Endothelial cell of umbilical vein (primary cell): Measurements from ENCODE around the gene DNAJC7. TPM values are rescaled to one million over a fixed set of nuclear protein-coding genes. Genes with fewer than 3 reads are reported as not detected.

Experiments used
- BruUV-seq: library from RNA; stranded (reverse); fragments of 400-500 nt; replicated peaks from 2 replicates; lab custom pipeline; 2021; lab: Mats Ljungman, UMichigan
- CTCF ChIA-PET: fragments of 300-600, 350-600 bp; sonication (Branson Sonifier 250); formaldehyde crosslinking; loops from one replicate; lab custom pipeline; 2021; ENCODE audit warnings: antibody characterized with exemption, inconsistent platforms; lab: Charles Lee
- POLR2A ChIA-PET: fragments of 300-600, 350-600 bp; sonication (Branson Sonifier 250); formaldehyde crosslinking; loops from one replicate; lab custom pipeline; 2021; ENCODE audit warnings: antibody characterized with exemption, inconsistent platforms; lab: Charles Lee
- DNase-seq: peaks from one replicate; pipeline ENCODE4 v3.0.0-alpha.2; 2011; ENCODE audit warnings: low read depth, low spot score
- FAIRE-seq: peaks from 2 replicates; lab custom pipeline; 2011; peaks lifted over from hg19 to GRCh38; lab: Jason Lieb, UNC
- H2AFZ ChIP-seq: 2 replicates; pipeline ENCODE4 v1.6.0; 2012; ENCODE audit warnings: low read depth, low read length, control low read depth, inconsistent platforms
- H3K27ac ChIP-seq: 2 replicates; pipeline ENCODE4 v1.5.1; 2011; ENCODE audit warnings: low read depth, mild to moderate bottlenecking, control low read depth, low read length, moderate library complexity; ENCODE audit not compliant: insufficient read depth
- H3K27me3 ChIP-seq, 2 experiments: 2 replicates each; pipeline versions ENCODE4 v1.6.0 to v1.6.1; 2011; ENCODE audit warnings: low read length in 2 of 2, mixed read lengths in 1 of 2; ENCODE audit not compliant: control insufficient read depth in 2 of 2, insufficient read depth in 2 of 2
- H3K36me3 ChIP-seq, 2 experiments: 2 replicates in 1 of 2; 3 replicates in 1 of 2; pipeline ENCODE4 v1.5.1; 2011; ENCODE audit warnings: low read length in 2 of 2, mild to moderate bottlenecking in 1 of 2, moderate library complexity in 1 of 2; ENCODE audit not compliant: control insufficient read depth in 2 of 2, insufficient read depth in 2 of 2; ENCODE audit errors: extremely low read depth in 1 of 2
- H3K4me1 ChIP-seq: 3 replicates; pipeline ENCODE4 v1.5.1; 2011; ENCODE audit warnings: mild to moderate bottlenecking, low read length; ENCODE audit not compliant: control insufficient read depth, insufficient read depth; ENCODE audit errors: extremely low read depth
- H3K4me2 ChIP-seq: 2 replicates; pipeline ENCODE4 v1.6.1; 2011; ENCODE audit warnings: low read length, control low read depth, mixed read lengths; ENCODE audit not compliant: insufficient read depth
- H3K4me3 ChIP-seq, 3 experiments: fragments of 200-600 bp in 1 of 3; sonication (generic), shearing (Covaris generic) in 1 of 3; replicated peaks in 1 of 3; 2 replicates each; pipeline ENCODE4 v1.5.1; 2011 to 2016; ENCODE audit warnings: control low read depth in 3 of 3, low read length in 3 of 3, mild to moderate bottlenecking in 2 of 3, inconsistent platforms in 1 of 3, low read depth in 1 of 3, moderate library complexity in 1 of 3; ENCODE audit not compliant: insufficient read depth in 1 of 3
- H3K79me2 ChIP-seq: 2 replicates; pipeline ENCODE4 v1.6.0; 2012; ENCODE audit warnings: low read length, inconsistent platforms; ENCODE audit not compliant: control insufficient read depth, insufficient read depth
- H3K9ac ChIP-seq: replicated peaks from 2 replicates; pipeline ENCODE3; 2011; ENCODE audit warnings: low read length, control low read depth; ENCODE audit not compliant: insufficient read depth; ENCODE audit errors: extremely low read depth
- H3K9me1 ChIP-seq: replicated peaks from 3 replicates; pipeline ENCODE4 v1.6.0; 2011; ENCODE audit warnings: mild to moderate bottlenecking, low read length; ENCODE audit not compliant: control insufficient read depth, insufficient read depth; ENCODE audit errors: extremely low read depth
- H3K9me3 ChIP-seq: replicated peaks from 2 replicates; pipeline ENCODE4 v1.5.1; 2012; ENCODE audit warnings: low read length, inconsistent platforms; ENCODE audit not compliant: control insufficient read depth, insufficient read depth
- H4K20me1 ChIP-seq: replicated peaks from 2 replicates; pipeline ENCODE3; 2011; ENCODE audit warnings: mild to moderate bottlenecking, low read length; ENCODE audit not compliant: control insufficient read depth, insufficient read depth; ENCODE audit errors: extremely low read depth
- EZH2 ChIP-seq: IDR thresholded peaks from 2 replicates; pipeline ENCODE4 v1.6.1; 2012; ENCODE audit warnings: borderline replicate concordance, low read depth, mild to moderate bottlenecking, moderate library complexity, low read length, inconsistent platforms; ENCODE audit not compliant: severe bottlenecking
- FOS ChIP-seq: IDR thresholded peaks from 2 replicates; pipeline ENCODE4 v1.6.1; 2011; ENCODE audit warnings: mild to moderate bottlenecking, low read length, moderate library complexity, borderline replicate concordance; ENCODE audit not compliant: insufficient read depth
- GATA2 ChIP-seq: IDR thresholded peaks from 2 replicates; pipeline ENCODE4 v1.7.0; 2011; ENCODE audit warnings: low read depth, mild to moderate bottlenecking, moderate library complexity, mixed read lengths, low read length; ENCODE audit not compliant: insufficient read length, insufficient read depth
- JUN ChIP-seq: IDR thresholded peaks from 2 replicates; pipeline ENCODE4 v1.6.1; 2011; ENCODE audit warnings: borderline replicate concordance, low read depth; ENCODE audit not compliant: insufficient read length, insufficient read depth
- MYC ChIP-seq: IDR thresholded peaks from one replicate; pipeline ENCODE4 v1.6.1; 2011; ENCODE audit warnings: mild to moderate bottlenecking, low read depth, low read length
- POLR2A ChIP-seq: IDR thresholded peaks from 2 replicates; pipeline ENCODE4 v1.6.1; 2012; ENCODE audit warnings: low read depth, mild to moderate bottlenecking, control low read depth, low read length
- POLR2AphosphoS5 ChIP-seq: IDR thresholded peaks from 2 replicates; pipeline ENCODE4 v1.6.1; 2012; ENCODE audit warnings: low read depth, mild to moderate bottlenecking, control low read depth, low read length, moderate library complexity; ENCODE audit not compliant: insufficient read depth
- dilution Hi-C: fragments of 300-500 bp; cut with MboI; formaldehyde crosslinking; loops from one replicate; pipeline ENCODE4 v1.15.0; 2019; ENCODE audit warnings: low sequenced_read_pairs; ENCODE audit not compliant: extremely low pct_ligation_motif_present
- intact Hi-C: fragments of 100-400 bp; cut with micrococcal nuclease; formaldehyde crosslinking; loops from one replicate; pipeline ENCODE4 v1.10.0; 2022
- polyA plus RNA-seq, 4 experiments: library from polyadenylated mRNA; depleted of rRNA in 3 of 4; stranded (reverse) in 3 of 4; unstranded in 1 of 4; fragments of >200 nt; gene quantifications; 2 replicates each; pipeline versions ENCODE4 v1.2.1 to v1.2.3, GENCODE V29; 2011 to 2012; ENCODE audit warnings: missing spikeins in 1 of 4
- total RNA-seq: library from RNA; stranded (reverse); gene quantifications from 2 replicates; pipeline ENCODE4 v1.2.3, GENCODE V29; 2021
- TF ChIP-seq, protein P1 (sequence below): IDR thresholded peaks from 2 replicates; pipeline ENCODE4 v1.6.1; 2011; ENCODE audit not compliant: insufficient read depth, insufficient read length
- TF ChIP-seq, protein P2 (sequence below), 2 donors: IDR thresholded peaks; 1 replicate in 1 of 2; 2 replicates in 1 of 2; pipeline ENCODE4 v1.5.1; 2011; ENCODE audit warnings: low read length in 2 of 2, mild to moderate bottlenecking in 2 of 2, moderate library complexity in 2 of 2, control low read depth in 1 of 2, inconsistent platforms in 1 of 2, low read depth in 1 of 2; ENCODE audit not compliant: insufficient read depth in 1 of 2; ENCODE audit errors: extremely low read depth in 1 of 2

The DNAJC7 gene
- total and polyA plus RNA-seq, 2 donors (not counting 3 experiments of a cell fraction or from before 2014, with no cell fraction given) = 19.8 to 111 TPM

DNA sequence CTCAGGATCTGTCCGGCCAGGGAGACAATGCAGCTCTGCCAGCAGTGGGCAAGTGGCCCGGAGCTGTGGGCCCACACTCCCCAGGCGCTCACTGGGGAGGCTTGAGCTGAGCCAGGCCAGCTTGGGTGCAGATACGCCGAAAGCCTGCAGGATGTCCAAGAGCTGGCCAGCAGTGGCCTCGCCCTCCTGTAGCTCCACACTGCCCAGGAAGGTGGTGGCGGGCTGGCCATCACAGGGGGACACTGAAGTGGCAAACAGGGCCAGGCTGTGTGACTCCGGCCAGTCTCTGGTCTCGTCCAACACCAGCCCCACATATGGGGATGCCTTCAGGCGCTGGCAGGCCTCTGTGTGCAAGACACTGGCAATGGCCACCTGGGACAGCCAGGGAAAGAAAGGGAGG is 23.6 kb upstream of the DNAJC7 start:
- intact Hi-C loops = no loop called here
- FAIRE-seq = no peak
- Histone ChIP-seq H3K27ac (no peak overlapping the region), H3K9me1 (no peaks in the 10 kb centered on the region), H3K36me3 (no peaks in the 10 kb centered on the region), H2AFZ (no peak overlapping the region), H3K79me2 (no peaks in the 10 kb centered on the region), H3K9me3 (no peaks in the 10 kb centered on the region), H3K4me1 (no peaks in the 10 kb centered on the region), H3K27me3 (no peaks in the 10 kb centered on the region), H3K4me3 (no peak overlapping the region), H3K4me2 (no peak overlapping the region), H4K20me1 (no peaks in the 10 kb centered on the region), H3K9ac (no peak overlapping the region)
- DNase-seq = no peak
- POLR2A ChIA-PET = no interaction called here
- TF ChIP-seq POLR2AphosphoS5 (no peak), FOS (no peak), POLR2A (no peak)
- dilution Hi-C loops = no loop called here
- BruUV-seq = no TSS peak
- CTCF ChIA-PET = interaction anchor here (0.8 to 3.2 kb wide), 8 partner anchors 9 to 60 kb away, joined by 3 to 21 read pairs (median 8); partner anchors contain the start of gene NKIRAS2

DNA sequence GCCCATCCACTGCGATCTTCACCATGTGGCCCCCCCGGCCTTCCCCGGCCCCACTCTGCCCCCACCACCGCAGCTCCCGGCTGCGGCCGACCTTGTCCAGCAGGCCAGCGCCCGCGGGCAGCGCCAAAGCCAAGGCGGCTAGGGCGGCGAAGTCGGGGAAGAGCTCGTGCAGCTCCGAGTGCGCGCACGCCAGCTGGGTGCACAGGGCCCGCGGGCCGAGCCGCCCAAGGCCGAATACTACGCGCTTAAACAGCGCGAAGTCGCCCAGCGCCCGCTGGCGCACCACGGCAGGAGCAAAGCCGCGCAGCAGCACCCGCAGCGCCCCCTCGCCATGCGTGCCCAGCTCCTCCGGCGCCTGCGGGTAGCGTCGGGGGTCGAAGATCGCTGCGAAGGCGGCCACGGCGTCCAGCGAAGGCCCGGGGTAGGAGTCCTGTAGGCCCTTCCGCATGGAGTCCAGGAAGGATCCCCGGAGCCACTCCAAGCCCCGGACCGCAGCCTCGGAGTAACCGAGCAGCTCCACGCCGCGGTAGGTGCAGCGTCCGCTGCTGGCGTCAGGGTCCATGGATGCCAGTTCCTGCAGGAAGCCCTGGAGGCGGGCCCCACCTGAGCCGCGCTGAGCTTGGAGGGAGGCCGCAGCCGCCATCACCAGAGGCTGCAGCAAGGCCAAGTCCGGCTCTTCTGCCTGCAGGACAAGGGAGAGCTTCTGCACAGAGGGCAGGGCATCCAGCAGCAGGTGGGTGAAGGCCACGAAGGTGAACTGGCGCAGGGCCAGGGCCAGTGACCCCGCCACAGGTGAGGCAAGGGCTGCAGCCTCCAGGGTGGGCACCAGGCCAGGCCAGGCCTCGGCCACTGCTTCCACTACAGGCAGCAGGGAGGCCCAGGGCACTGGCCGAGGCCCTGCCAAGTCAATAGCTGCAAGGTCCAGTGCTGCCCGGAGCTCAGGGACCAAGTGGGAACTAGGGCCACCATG is 22.8 kb upstream of the DNAJC7 start:
- POLR2A ChIA-PET = interaction anchor here (0.7 kb wide), 1 partner anchor 29 kb away, joined by 4 read pairs; no protein-coding TSS in a partner anchor
- peak overlapping the region; percentile 47 for H3K4me2 ChIP-seq
- H4K20me1 ChIP-seq = no peaks in the 10 kb centered on the region
- H3K36me3 ChIP-seq = no peaks in the 10 kb centered on the region
- peak overlapping the region in 1 of 3 experiments; percentile 23 for H3K4me3 ChIP-seq
- no peak overlapping the region for H3K27ac ChIP-seq
- no peak for DNase-seq
- no peaks in the 10 kb centered on the region for H3K4me1 ChIP-seq
- no peak for FAIRE-seq
- H3K9ac ChIP-seq = no peak overlapping the region
- no peaks in the 10 kb centered on the region for H3K27me3 ChIP-seq
- dilution Hi-C loops (no loop called here), intact Hi-C loops (no loop called here)
- BruUV-seq = no TSS peak
- CTCF ChIA-PET = interaction anchor here (0.7 to 3.2 kb wide), 13 partner anchors 9 to 182 kb away, joined by 3 to 21 read pairs (median 5); partner anchors contain the start of genes DHX58 and NKIRAS2
- no peaks in the 10 kb centered on the region for H3K9me3 ChIP-seq
- H3K9me1 ChIP-seq = no peaks in the 10 kb centered on the region
- H3K79me2 ChIP-seq = no peaks in the 10 kb centered on the region
- peak overlapping the region; percentile 81 for H2AFZ ChIP-seq
- TF ChIP-seq GATA2 (no peak), EZH2 (no peak), FOS (no peak), JUN (no peak), POLR2A (no peak), POLR2AphosphoS5 (no peak), MYC (no peak)
- TF ChIP-seq, protein P1, sequence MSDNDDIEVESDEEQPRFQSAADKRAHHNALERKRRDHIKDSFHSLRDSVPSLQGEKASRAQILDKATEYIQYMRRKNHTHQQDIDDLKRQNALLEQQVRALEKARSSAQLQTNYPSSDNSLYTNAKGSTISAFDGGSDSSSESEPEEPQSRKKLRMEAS = no peak
- TF ChIP-seq, protein P2, sequence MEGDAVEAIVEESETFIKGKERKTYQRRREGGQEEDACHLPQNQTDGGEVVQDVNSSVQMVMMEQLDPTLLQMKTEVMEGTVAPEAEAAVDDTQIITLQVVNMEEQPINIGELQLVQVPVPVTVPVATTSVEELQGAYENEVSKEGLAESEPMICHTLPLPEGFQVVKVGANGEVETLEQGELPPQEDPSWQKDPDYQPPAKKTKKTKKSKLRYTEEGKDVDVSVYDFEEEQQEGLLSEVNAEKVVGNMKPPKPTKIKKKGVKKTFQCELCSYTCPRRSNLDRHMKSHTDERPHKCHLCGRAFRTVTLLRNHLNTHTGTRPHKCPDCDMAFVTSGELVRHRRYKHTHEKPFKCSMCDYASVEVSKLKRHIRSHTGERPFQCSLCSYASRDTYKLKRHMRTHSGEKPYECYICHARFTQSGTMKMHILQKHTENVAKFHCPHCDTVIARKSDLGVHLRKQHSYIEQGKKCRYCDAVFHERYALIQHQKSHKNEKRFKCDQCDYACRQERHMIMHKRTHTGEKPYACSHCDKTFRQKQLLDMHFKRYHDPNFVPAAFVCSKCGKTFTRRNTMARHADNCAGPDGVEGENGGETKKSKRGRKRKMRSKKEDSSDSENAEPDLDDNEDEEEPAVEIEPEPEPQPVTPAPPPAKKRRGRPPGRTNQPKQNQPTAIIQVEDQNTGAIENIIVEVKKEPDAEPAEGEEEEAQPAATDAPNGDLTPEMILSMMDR (IDR thresholded peaks at IDR 0.05; ENCODE audit: extremely low read depth in 1 of 2, insufficient read depth in 1 of 2, low read depth in 1 of 2, low read length in 2 of 2) = no peak
